ENCODE results near the gene RRP12. TPM values are rescaled to one million over a fixed set of nuclear protein-coding genes. Genes with fewer than 3 reads are reported as not detected.

The RRP12 gene
- total RNA-seq, 6 donors from 2014 or later: 20.4 to 38.2 (median 28.9) TPM

DNA sequence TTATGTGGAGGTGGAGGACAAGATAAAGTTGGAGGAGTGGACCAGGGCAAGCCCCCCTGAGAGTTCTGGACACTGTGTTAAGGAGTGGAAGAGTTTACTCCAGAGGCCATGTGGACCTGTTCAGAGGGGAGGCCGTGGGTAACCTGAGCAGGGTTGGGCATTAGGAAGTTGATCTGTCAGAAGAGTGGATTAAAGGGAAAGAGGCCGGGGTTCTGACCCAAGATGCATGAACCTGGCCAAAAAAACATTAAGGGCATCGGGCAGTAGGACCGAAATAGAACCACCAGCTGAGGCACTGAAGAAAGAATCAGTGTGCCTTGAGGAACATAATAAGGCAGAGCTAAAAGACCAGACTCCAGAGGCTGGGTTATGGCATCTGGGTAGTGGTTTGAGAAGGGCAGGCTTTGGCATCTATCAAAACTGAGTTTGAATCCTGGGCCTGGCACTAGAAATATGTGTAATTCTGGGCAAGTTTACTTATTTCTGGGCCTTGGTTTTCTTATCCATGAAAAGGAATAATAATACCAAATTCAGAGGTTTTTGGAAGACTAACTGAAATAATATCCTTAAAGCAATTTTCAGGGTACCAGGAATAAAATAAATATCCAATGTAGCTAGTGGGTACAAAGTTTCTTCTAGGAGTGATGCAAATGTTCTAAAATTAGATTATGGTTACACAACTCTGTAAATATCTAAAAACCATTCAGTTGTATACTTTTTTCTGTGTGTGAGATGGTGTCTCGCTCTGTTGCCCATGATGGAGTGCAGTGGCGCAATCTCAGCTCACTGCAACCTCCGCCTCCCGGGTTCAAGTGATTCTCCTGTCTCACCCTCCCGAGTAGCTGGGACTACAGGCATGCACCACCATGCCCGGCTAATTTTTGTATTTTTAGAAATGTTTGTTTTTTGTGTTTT lies 93.0 kb downstream of the RRP12 start:
- no peak for TF ChIP-seq POLR2A (IDR thresholded peaks at IDR 0.05)
- TF ChIP-seq, protein P1, sequence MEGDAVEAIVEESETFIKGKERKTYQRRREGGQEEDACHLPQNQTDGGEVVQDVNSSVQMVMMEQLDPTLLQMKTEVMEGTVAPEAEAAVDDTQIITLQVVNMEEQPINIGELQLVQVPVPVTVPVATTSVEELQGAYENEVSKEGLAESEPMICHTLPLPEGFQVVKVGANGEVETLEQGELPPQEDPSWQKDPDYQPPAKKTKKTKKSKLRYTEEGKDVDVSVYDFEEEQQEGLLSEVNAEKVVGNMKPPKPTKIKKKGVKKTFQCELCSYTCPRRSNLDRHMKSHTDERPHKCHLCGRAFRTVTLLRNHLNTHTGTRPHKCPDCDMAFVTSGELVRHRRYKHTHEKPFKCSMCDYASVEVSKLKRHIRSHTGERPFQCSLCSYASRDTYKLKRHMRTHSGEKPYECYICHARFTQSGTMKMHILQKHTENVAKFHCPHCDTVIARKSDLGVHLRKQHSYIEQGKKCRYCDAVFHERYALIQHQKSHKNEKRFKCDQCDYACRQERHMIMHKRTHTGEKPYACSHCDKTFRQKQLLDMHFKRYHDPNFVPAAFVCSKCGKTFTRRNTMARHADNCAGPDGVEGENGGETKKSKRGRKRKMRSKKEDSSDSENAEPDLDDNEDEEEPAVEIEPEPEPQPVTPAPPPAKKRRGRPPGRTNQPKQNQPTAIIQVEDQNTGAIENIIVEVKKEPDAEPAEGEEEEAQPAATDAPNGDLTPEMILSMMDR (IDR thresholded peaks at IDR 0.05): no peak
- TF ChIP-seq POLR2AphosphoS5 (IDR thresholded peaks at IDR 0.05): no peak
- no peak for TF ChIP-seq EP300 (IDR thresholded peaks at IDR 0.05)
- WGBS, 2 donors: 64 to 68% methylated on average over 10 of the region's 10 CpGs
- Histone ChIP-seq H3K36me3 (no peaks in the 10 kb centered on the region), H3K4me3 (no peak overlapping the region), H3K4me1 (no peaks in the 10 kb centered on the region), H3K27me3 (no peaks in the 10 kb centered on the region), H3K9me3 (no peaks in the 10 kb centered on the region), H3K27ac (no peak overlapping the region)
- ATAC-seq (ENCODE audit: low FRiP score in 2 of 2): no peak
- DNase-seq: no peak

DNA sequence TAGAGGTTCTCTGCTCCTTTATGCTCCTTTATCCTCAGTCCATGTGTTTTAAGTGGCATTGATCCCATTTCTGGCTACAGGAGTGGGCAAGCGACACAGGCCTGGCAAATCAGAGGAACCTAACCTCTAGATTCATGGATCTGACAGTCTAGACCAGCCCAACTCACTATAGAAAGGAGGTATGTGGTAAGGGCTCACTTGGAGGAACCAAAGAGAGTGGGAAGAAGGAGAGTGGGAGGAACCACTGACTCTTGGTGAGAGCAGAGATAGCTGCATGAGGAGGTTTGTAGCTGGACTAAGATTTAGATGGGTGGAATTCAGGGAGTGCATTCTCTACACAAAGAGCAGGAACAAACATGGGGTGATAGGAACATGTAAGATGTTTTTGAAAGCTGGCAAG lies 93.7 kb downstream of the RRP12 start:
- H3K4me3 ChIP-seq: no peak overlapping the region
- no peak overlapping the region for H3K27ac ChIP-seq
- H3K36me3 ChIP-seq: no peaks in the 10 kb centered on the region
- H3K4me1 ChIP-seq: no peaks in the 10 kb centered on the region
- H3K9me3 ChIP-seq: no peaks in the 10 kb centered on the region
- DNase-seq (no peak), ATAC-seq (ENCODE audit: low FRiP score in 2 of 2) (no peak)
- H3K27me3 ChIP-seq: no peaks in the 10 kb centered on the region
- TF ChIP-seq POLR2AphosphoS5 (IDR thresholded peaks at IDR 0.05): no peak
- TF ChIP-seq, protein P1 (IDR thresholded peaks at IDR 0.05): no peak
- no peak for TF ChIP-seq EP300 (IDR thresholded peaks at IDR 0.05)
- TF ChIP-seq POLR2A (IDR thresholded peaks at IDR 0.05): no peak
- 67 to 86% methylated on average over 1 of the region's 1 CpG for WGBS, 2 donors

Small RNA genes lying within 50 kb of the gene (small RNA-seq; reads per million reads assigned to genes)
- gene RF00019: 0 reads per million in 4 donors

Other genes starting within 250 kb of the RRP12 start
- gene SLIT1, start 215.4 kb downstream of the RRP12 start, total RNA-seq: 1 to 10 TPM in 1 of 6 donors, under 1 TPM in 4, not detected in 1; 0.30 to 1.6 (median 0.54) TPM
- gene ARHGAP19, start 108.7 kb downstream of the RRP12 start, total RNA-seq: 10 to 100 TPM in 3 of 6 donors, 1 to 10 TPM in 3; 3.8 to 19.9 (median 10.9) TPM
- gene FRAT1, start 82.1 kb downstream of the RRP12 start, total RNA-seq: 10 to 100 TPM in 5 of 6 donors, 1 to 10 TPM in 1; 8.9 to 20.2 (median 15.4) TPM
- 10 to 100 TPM; 19.0 to 33.3 (median 29.5) TPM for gene FRAT2, start 66.6 kb downstream of the RRP12 start, total RNA-seq
- gene PGAM1, start 24.9 kb upstream of the RRP12 start, total RNA-seq: 100 to 1,000 TPM in 5 of 6 donors, 10 to 100 TPM in 1; 55.5 to 184 (median 137) TPM
- gene EXOSC1, start 44.7 kb upstream of the RRP12 start, total RNA-seq: 10 to 100 TPM; 19.5 to 30.4 (median 28.1) TPM
- 10 to 100 TPM; 40.0 to 84.7 (median 60.1) TPM for gene ZDHHC16, start 44.8 kb upstream of the RRP12 start, total RNA-seq
- 100 to 1,000 TPM in 1 of 6 donors, 10 to 100 TPM in 5; 62.5 to 148 (median 77.0) TPM for gene MMS19, start 97.1 kb upstream of the RRP12 start, total RNA-seq
- 10 to 100 TPM; 40.6 to 93.1 (median 67.3) TPM for gene UBTD1, start 97.6 kb upstream of the RRP12 start, total RNA-seq
- 1 to 10 TPM in 3 of 6 donors, under 1 TPM in 2, not detected in 1; 0.67 to 2.4 (median 1.1) TPM for gene ANKRD2, start 171.4 kb upstream of the RRP12 start, total RNA-seq
- gene HOGA1, start 183.0 kb upstream of the RRP12 start, total RNA-seq: 1 to 10 TPM in 5 of 6 donors, under 1 TPM in 1; 0.39 to 4.2 (median 1.9) TPM
- 1 to 10 TPM in 1 of 6 donors, under 1 TPM in 1, not detected in 4; 0.20 to 7.3 TPM for gene C10orf62, start 188.4 kb upstream of the RRP12 start, total RNA-seq
- gene MORN4, start 232.2 kb upstream of the RRP12 start, total RNA-seq: 1 to 10 TPM; 1.3 to 7.7 (median 3.2) TPM
- gene PI4K2A, start 239.3 kb upstream of the RRP12 start, total RNA-seq: 10 to 100 TPM; 22.0 to 34.4 (median 28.6) TPM